SK-N-SH (cell line): ENCODE results near the gene TGM3.

Experiments
- CTCF ChIP-seq: fragments of 200-600 bp; sonication (generic); IDR thresholded peaks from 2 replicates; pipeline ENCODE4 v1.6.1; 2017; ENCODE audit warnings: antibody characterized with exemption, mild to moderate bottlenecking, moderate library complexity
- EP300 ChIP-seq, 2 experiments: IDR thresholded peaks; 2 replicates each; pipeline versions ENCODE4 v1.4.0 to v1.6.1; 2012; ENCODE audit warnings: borderline replicate concordance in 1 of 2, low read depth in 1 of 2, low read length in 1 of 2
- FOSL2 ChIP-seq: IDR thresholded peaks from 2 replicates; pipeline ENCODE4 v1.4.0; 2012; ENCODE audit warnings: low read depth, mild to moderate bottlenecking, moderate library complexity, borderline replicate concordance
- FOXM1 ChIP-seq: IDR thresholded peaks from 2 replicates; pipeline ENCODE4 v1.4.0; 2012; ENCODE audit warnings: low read depth, mild to moderate bottlenecking
- IRF3 ChIP-seq: fragments of 150-350 bp; IDR thresholded peaks from 2 replicates; pipeline ENCODE4 v1.6.1; 2016; ENCODE audit warnings: mild to moderate bottlenecking, low read depth, low read length
- POLR2AphosphoS5 ChIP-seq: IDR thresholded peaks from 2 replicates; pipeline ENCODE4 v1.6.1; 2012; ENCODE audit warnings: low read depth, low read length
- RXRA ChIP-seq: IDR thresholded peaks from 2 replicates; pipeline ENCODE4 v1.4.0; 2012; ENCODE audit warnings: low read depth, mild to moderate bottlenecking, borderline replicate concordance
- ZBTB33 ChIP-seq: IDR thresholded peaks from 2 replicates; pipeline ENCODE4 v1.4.0; 2012; ENCODE audit warnings: low read depth, borderline replicate concordance

GRCh38 chr20:2313316-2313715 is 17.5 kb downstream of the TGM3 start:
- TF ChIP-seq CTCF (no peak), RXRA (no peak), IRF3 (no peak), POLR2AphosphoS5 (no peak), ZBTB33 (no peak), FOXM1 (no peak), FOSL2 (no peak), EP300 (IDR thresholded peaks at IDR 0.05; ENCODE audit: borderline replicate concordance in 1 of 2, low read depth in 1 of 2, low read length in 1 of 2) (no peak)
